WTC11 (cell line): ENCODE data around the gene CHML.

Source experiments
- CREB1 ChIP-seq: sonication (generic); formaldehyde crosslinking; IDR thresholded peaks from 2 replicates; pipeline ENCODE4 v1.8.0; 2023; ENCODE audit warnings: mild to moderate bottlenecking, missing genetic modification reagents
- CTCF ChIP-seq: fragments of 200-600 bp; IDR thresholded peaks from 2 replicates; pipeline ENCODE4 v1.8.0; 2022; ENCODE audit warnings: antibody characterized with exemption
- ESRRA ChIP-seq: sonication (generic); formaldehyde crosslinking; IDR thresholded peaks from 2 replicates; pipeline ENCODE4 v1.8.1; 2022; ENCODE audit warnings: mild to moderate bottlenecking, missing genetic modification reagents, borderline replicate concordance
- FOXJ3 ChIP-seq: sonication (generic); formaldehyde crosslinking; IDR thresholded peaks from 2 replicates; pipeline ENCODE4 v1.9.0; 2021; ENCODE audit warnings: missing genetic modification reagents, mild to moderate bottlenecking, borderline replicate concordance
- FOXP4 ChIP-seq: sonication (generic); formaldehyde crosslinking; IDR thresholded peaks from 2 replicates; pipeline ENCODE4 v1.8.0; 2022; ENCODE audit warnings: mild to moderate bottlenecking, missing genetic modification reagents
- JUN ChIP-seq: sonication (generic); formaldehyde crosslinking; IDR thresholded peaks from 2 replicates; pipeline ENCODE4 v1.8.0; 2023; ENCODE audit warnings: mild to moderate bottlenecking, missing genetic modification reagents
- MLX ChIP-seq: sonication (generic); formaldehyde crosslinking; IDR thresholded peaks from 2 replicates; pipeline ENCODE4 v1.8.1; 2023; ENCODE audit warnings: mild to moderate bottlenecking, missing genetic modification reagents, moderate library complexity
- SP1 ChIP-seq: sonication (generic); formaldehyde crosslinking; conservative IDR thresholded peaks from 2 replicates; pipeline ENCODE4 v1.8.1; 2022; ENCODE audit warnings: missing genetic modification reagents
- ZNF138 ChIP-seq: sonication (generic); formaldehyde crosslinking; conservative IDR thresholded peaks from 2 replicates; pipeline ENCODE4 v1.8.1; 2022; ENCODE audit warnings: mild to moderate bottlenecking, moderate library complexity, missing genetic modification reagents
- TF ChIP-seq, protein P1 (sequence below): sonication (generic); formaldehyde crosslinking; IDR thresholded peaks from 2 replicates; pipeline ENCODE4 v1.8.1; 2022; ENCODE audit warnings: mild to moderate bottlenecking, missing genetic modification reagents, moderate library complexity, borderline replicate concordance
- TF ChIP-seq, protein P2 (sequence below): sonication (generic); formaldehyde crosslinking; IDR thresholded peaks from 2 replicates; pipeline ENCODE4 v1.8.0; 2023; ENCODE audit warnings: missing genetic modification reagents, mild to moderate bottlenecking, borderline replicate concordance
- TF ChIP-seq, protein P3 (sequence below): sonication (generic); formaldehyde crosslinking; IDR thresholded peaks from 2 replicates; pipeline ENCODE4 v1.8.0; 2022; ENCODE audit warnings: mild to moderate bottlenecking, missing genetic modification reagents

DNA sequence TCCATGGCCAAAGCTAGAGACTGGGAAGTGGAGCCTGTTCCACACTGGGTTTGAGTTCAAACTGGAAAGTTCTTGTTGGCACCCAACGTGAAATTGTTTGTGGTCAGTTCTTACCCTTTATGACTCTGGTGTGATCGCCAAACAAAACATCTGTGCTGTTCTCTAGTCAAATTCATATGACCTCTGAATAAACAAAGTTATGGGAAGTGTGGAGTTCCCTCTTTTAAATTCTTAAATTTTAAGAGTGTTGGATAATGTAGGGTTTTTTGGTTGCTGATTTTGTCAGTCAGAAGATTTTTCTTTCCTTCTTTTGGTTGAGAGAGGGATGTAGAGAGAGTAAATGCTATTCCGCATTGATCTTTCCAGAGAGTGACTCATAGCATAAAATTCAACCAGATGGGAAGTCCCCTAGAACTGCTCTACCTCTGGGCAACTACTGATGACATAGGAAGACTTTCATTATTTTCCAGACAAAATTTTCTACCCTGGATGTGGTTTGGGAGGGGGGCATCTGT, 36.4 kb downstream of the CHML start:
- TF ChIP-seq CTCF, result no peak
- TF ChIP-seq ESRRA, result no peak
- TF ChIP-seq, protein P1, sequence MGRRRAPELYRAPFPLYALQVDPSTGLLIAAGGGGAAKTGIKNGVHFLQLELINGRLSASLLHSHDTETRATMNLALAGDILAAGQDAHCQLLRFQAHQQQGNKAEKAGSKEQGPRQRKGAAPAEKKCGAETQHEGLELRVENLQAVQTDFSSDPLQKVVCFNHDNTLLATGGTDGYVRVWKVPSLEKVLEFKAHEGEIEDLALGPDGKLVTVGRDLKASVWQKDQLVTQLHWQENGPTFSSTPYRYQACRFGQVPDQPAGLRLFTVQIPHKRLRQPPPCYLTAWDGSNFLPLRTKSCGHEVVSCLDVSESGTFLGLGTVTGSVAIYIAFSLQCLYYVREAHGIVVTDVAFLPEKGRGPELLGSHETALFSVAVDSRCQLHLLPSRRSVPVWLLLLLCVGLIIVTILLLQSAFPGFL (CRISPR knock-in tag), result no peak
- TF ChIP-seq, protein P2, sequence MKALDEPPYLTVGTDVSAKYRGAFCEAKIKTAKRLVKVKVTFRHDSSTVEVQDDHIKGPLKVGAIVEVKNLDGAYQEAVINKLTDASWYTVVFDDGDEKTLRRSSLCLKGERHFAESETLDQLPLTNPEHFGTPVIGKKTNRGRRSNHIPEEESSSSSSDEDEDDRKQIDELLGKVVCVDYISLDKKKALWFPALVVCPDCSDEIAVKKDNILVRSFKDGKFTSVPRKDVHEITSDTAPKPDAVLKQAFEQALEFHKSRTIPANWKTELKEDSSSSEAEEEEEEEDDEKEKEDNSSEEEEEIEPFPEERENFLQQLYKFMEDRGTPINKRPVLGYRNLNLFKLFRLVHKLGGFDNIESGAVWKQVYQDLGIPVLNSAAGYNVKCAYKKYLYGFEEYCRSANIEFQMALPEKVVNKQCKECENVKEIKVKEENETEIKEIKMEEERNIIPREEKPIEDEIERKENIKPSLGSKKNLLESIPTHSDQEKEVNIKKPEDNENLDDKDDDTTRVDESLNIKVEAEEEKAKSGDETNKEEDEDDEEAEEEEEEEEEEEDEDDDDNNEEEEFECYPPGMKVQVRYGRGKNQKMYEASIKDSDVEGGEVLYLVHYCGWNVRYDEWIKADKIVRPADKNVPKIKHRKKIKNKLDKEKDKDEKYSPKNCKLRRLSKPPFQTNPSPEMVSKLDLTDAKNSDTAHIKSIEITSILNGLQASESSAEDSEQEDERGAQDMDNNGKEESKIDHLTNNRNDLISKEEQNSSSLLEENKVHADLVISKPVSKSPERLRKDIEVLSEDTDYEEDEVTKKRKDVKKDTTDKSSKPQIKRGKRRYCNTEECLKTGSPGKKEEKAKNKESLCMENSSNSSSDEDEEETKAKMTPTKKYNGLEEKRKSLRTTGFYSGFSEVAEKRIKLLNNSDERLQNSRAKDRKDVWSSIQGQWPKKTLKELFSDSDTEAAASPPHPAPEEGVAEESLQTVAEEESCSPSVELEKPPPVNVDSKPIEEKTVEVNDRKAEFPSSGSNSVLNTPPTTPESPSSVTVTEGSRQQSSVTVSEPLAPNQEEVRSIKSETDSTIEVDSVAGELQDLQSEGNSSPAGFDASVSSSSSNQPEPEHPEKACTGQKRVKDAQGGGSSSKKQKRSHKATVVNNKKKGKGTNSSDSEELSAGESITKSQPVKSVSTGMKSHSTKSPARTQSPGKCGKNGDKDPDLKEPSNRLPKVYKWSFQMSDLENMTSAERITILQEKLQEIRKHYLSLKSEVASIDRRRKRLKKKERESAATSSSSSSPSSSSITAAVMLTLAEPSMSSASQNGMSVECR (CRISPR knock-in tag), result no peak
- no peak for TF ChIP-seq FOXJ3
- TF ChIP-seq MLX, result no peak
- no peak for TF ChIP-seq ZNF138
- TF ChIP-seq, protein P3, sequence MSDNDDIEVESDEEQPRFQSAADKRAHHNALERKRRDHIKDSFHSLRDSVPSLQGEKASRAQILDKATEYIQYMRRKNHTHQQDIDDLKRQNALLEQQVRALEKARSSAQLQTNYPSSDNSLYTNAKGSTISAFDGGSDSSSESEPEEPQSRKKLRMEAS (CRISPR knock-in tag), result no peak
- no peak for TF ChIP-seq SP1 (CRISPR knock-in tag)
- no peak for TF ChIP-seq CREB1
- TF ChIP-seq FOXP4 (CRISPR knock-in tag), result no peak
- TF ChIP-seq JUN, result no peak
